Naive thymus-derived CD4-positive, alpha-beta T cell (primary cell): ENCODE data around the gene SNAPC4. TPM values are rescaled to one million over a fixed set of nuclear protein-coding genes. Genes with fewer than 3 reads are reported as not detected.
"Not testable (repeated sequence)": the region's sequence is repeated elsewhere in the genome, so short reads cannot be mapped to it uniquely, and the experiment has no call there.

ENCODE experiments used
- ATAC-seq: fragments of 150-1000 bp; cut with Tn5 transposase; 2 replicates; pipeline ENCODE4 v1.10.0; 2021; ENCODE audit warnings: mild to moderate bottlenecking, moderate library complexity
- CTCF ChIA-PET: fragments of 350-600 bp; sonication (Branson Sonifier 250); formaldehyde crosslinking; loops from one replicate; lab custom pipeline; 2021; ENCODE audit warnings: antibody characterized with exemption; lab: Charles Lee
- POLR2A ChIA-PET: fragments of 350-600 bp; sonication (Branson Sonifier 250); formaldehyde crosslinking; loops from one replicate; lab custom pipeline; 2021; ENCODE audit warnings: antibody characterized with exemption, inconsistent platforms; lab: Charles Lee
- DNase-seq, 9 donors: peaks; one replicate each; pipeline versions ENCODE4 v3.0.0 to v3.0.0-alpha.2; 2020 to 2022; ENCODE audit warnings: mixed read lengths in 1 of 9
- H3K27ac ChIP-seq: one replicate; pipeline ENCODE4 v1.7.0; 2013; ENCODE audit warnings: mild to moderate bottlenecking, low read depth, low read length, moderate library complexity
- H3K27me3 ChIP-seq, 2 donors: one replicate each; pipeline ENCODE4 v1.7.0; 2013; ENCODE audit warnings: low read length in 2 of 2, mild to moderate bottlenecking in 2 of 2, moderate library complexity in 2 of 2; ENCODE audit not compliant: control insufficient read depth in 2 of 2, insufficient read depth in 2 of 2
- H3K36me3 ChIP-seq, 3 experiments: 1 replicate in 2 of 3; 2 replicates in 1 of 3; pipeline ENCODE4 v1.7.0; 2013; ENCODE audit warnings: low read length in 3 of 3, mild to moderate bottlenecking in 3 of 3, moderate library complexity in 1 of 3; ENCODE audit not compliant: insufficient read depth in 3 of 3, control insufficient read depth in 2 of 3
- H3K4me1 ChIP-seq, 2 donors: one replicate each; pipeline ENCODE4 v1.7.0; 2013; ENCODE audit warnings: low read length in 2 of 2, mild to moderate bottlenecking in 2 of 2, moderate library complexity in 1 of 2; ENCODE audit not compliant: control insufficient read depth in 2 of 2, insufficient read depth in 2 of 2
- H3K4me3 ChIP-seq: 2 replicates; pipeline ENCODE4 v1.7.0; 2013; ENCODE audit warnings: mild to moderate bottlenecking, low read length
- H3K9me3 ChIP-seq, 3 experiments: 1 replicate in 2 of 3; 2 replicates in 1 of 3; pipeline ENCODE4 v1.7.0; 2013; ENCODE audit warnings: low read length in 3 of 3; ENCODE audit not compliant: control insufficient read depth in 2 of 3
- H3K27ac Mint-ChIP-seq, 9 donors: one replicate each; pipeline ENCODE4 v1.8.0; 2020 to 2022; ENCODE audit warnings: mixed read lengths in 9 of 9, mild to moderate bottlenecking in 8 of 9, moderate library complexity in 5 of 9, inconsistent platforms in 2 of 9
- H3K27me3 Mint-ChIP-seq, 5 donors: one replicate each; pipeline ENCODE4 v1.8.0; 2021 to 2022; ENCODE audit warnings: mixed read lengths in 5 of 5, mild to moderate bottlenecking in 1 of 5
- H3K36me3 Mint-ChIP-seq, 5 donors: one replicate each; pipeline ENCODE4 v1.8.0; 2020 to 2022; ENCODE audit warnings: mixed read lengths in 5 of 5, mild to moderate bottlenecking in 3 of 5, inconsistent platforms in 1 of 5
- H3K4me1 Mint-ChIP-seq, 7 donors: one replicate each; pipeline ENCODE4 v1.8.0; 2020 to 2022; ENCODE audit warnings: mixed read lengths in 7 of 7, mild to moderate bottlenecking in 3 of 7, inconsistent platforms in 1 of 7
- H3K4me3 Mint-ChIP-seq, 10 donors: one replicate each; pipeline ENCODE4 v1.8.0; 2020 to 2022; ENCODE audit warnings: mild to moderate bottlenecking in 10 of 10, mixed read lengths in 10 of 10, moderate library complexity in 6 of 10, inconsistent platforms in 2 of 10
- H3K9me3 Mint-ChIP-seq, 11 donors: one replicate each; pipeline ENCODE4 v1.8.0; 2020 to 2022; ENCODE audit warnings: mixed read lengths in 11 of 11, mild to moderate bottlenecking in 4 of 11, inconsistent platforms in 1 of 11, moderate library complexity in 1 of 11
- intact Hi-C, 2 donors: fragments of 100-400 bp; cut with micrococcal nuclease; formaldehyde crosslinking; loops; one replicate each; pipeline ENCODE4 v1.15.1; 2023
- polyA plus RNA-seq, 2 donors: library from polyadenylated mRNA; unstranded; fragments of 300-500 nt; fragmentation: Illumina TruSeq; gene quantifications; one replicate each; pipeline ENCODE4 v1.2.3, GENCODE V29; 2021
- total RNA-seq, 6 experiments: library from RNA in 5 of 6; stranded (reverse) in 5 of 6; gene quantifications; 1 replicate in 5 of 6; 2 replicates in 1 of 6; pipeline ENCODE4 v1.2.3 and lab custom pipeline; 2021 to 2026

Gene SNAPC4
- total and polyA plus RNA-seq, 7 experiments from 2014 or later, result 1.2 to 16.3 (median 12.6) TPM

DNA sequence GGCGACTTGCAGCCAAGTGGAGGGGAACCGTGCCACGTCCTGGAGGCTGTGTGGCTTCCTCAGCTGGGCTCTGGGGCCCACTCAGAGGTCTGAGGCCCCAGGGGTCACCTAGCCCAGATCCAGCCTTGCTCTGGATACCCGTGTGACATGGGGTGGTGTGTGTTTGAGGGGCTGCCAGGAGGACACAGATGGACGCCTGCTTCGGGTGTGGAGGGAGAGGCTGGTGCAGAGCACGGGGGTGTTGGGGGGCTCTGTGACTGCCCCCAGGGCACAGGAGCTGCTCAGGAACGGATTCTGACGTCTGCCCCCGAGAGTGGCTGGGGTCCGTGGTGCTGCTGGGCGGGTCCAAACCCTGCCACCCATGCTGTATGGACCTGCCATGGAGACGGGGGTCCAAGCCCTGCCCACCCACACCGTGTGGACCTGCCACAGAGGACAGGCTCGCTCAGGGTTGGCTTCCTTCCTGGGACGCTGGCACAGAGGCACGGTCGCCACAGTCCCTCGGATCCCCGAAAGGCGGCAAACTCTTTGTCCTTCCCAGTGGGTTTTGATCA lies 29.2 kb upstream of the SNAPC4 start:
- no peaks in the 10 kb centered on the region for H3K9me3 Mint-ChIP-seq
- no peak for ATAC-seq
- Histone ChIP-seq H3K4me1 (no peaks in the 10 kb centered on the region), H3K27me3 (no peaks in the 10 kb centered on the region), H3K9me3 (no peaks in the 10 kb centered on the region), H3K4me3 (no peak overlapping the region), H3K36me3 (peaks cover 0 to 48% (median 4%) of the 10 kb centered on the region in 3 experiments), H3K27ac (no peak overlapping the region)
- ChIA-PET CTCF (no interaction called here), POLR2A (interaction anchor here (0.7 kb wide), 1 partner anchor 11 kb away, joined by 3 read pairs; the partner anchor contains the start of gene INPP5E)
- intact Hi-C loops, result no loop called here
- H3K4me3 Mint-ChIP-seq, result no peak overlapping the region
- H3K27me3 Mint-ChIP-seq, result no peaks in the 10 kb centered on the region
- H3K36me3 Mint-ChIP-seq, result peaks cover 0 to 2% (median 0%) of the 10 kb centered on the region in 5 donors
- no peak for DNase-seq
- peaks cover 0 to 2% (median 0%) of the 10 kb centered on the region in 7 donors for H3K4me1 Mint-ChIP-seq
- H3K27ac Mint-ChIP-seq, result no peak overlapping the region

DNA sequence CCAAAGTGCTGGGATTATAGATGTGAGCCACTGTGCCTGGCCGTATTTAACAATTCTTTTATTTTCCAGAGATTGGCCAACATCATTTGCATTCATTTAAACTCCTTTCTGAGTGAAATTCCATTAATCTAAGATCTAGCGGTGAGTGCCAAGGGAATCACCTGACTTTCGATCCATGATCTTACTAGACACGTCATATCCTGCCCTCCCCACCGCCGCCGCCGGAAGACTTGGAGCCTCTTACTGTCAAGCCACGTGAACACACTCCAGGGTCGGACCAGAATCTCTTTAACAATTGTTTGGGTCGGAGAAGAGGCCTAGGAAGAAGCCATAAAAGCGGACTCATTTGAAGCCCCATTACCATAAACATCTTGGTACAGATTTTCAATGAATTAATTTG lies 26.8 kb upstream of the SNAPC4 start:
- Mint-ChIP-seq H3K4me3 (no peak overlapping the region), H3K27ac (peak overlapping the region in 2 of 9 donors; percentile 43 to 65), H3K27me3 (no peaks in the 10 kb centered on the region), H3K36me3 (peaks cover 0 to 4% (median 2%) of the 10 kb centered on the region in 5 donors), H3K4me1 (peaks cover 0 to 2% (median 0%) of the 10 kb centered on the region in 7 donors), H3K9me3 (no peaks in the 10 kb centered on the region)
- intact Hi-C loops, result no loop called here
- Histone ChIP-seq H3K27me3 (no peaks in the 10 kb centered on the region), H3K4me3 (no peak overlapping the region), H3K27ac (no peak overlapping the region), H3K36me3 (peaks cover 0 to 53% (median 12%) of the 10 kb centered on the region in 3 experiments), H3K9me3 (no peaks in the 10 kb centered on the region), H3K4me1 (no peaks in the 10 kb centered on the region)
- CTCF ChIA-PET, result no interaction called here
- no peak for ATAC-seq
- POLR2A ChIA-PET, result no interaction called here
- no peak for DNase-seq

DNA sequence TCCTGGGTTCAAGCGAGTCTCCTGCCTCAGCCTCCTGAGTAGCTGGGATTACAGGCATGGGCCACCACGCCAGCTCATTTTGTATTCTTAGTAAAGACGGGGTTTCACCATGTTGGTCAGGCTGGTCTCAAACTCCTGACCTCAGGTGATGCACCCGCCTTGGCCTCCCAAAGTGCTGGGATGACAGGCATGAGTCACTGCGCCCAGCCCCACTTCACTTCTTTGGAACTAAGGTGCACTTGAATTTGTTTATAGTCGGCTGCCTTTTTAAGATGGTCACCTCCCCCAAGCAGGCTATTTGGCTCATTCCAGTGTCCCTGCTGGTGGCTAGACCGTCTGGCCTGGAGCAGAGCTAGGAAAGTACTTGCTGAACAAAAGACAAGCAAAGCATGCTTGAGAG lies 25.4 kb upstream of the SNAPC4 start:
- peaks cover 0 to 61% (median 12%) of the 10 kb centered on the region in 3 experiments for H3K36me3 ChIP-seq
- H3K36me3 Mint-ChIP-seq, H3K4me3 Mint-ChIP-seq, POLR2A ChIA-PET, H3K27ac ChIP-seq, CTCF ChIA-PET, H3K4me1 Mint-ChIP-seq, H3K4me1 ChIP-seq, H3K4me3 ChIP-seq, H3K9me3 Mint-ChIP-seq, H3K9me3 ChIP-seq, DNase-seq, ATAC-seq, intact Hi-C loops, H3K27me3 Mint-ChIP-seq, H3K27me3 ChIP-seq: not testable (repeated sequence)
- H3K27ac Mint-ChIP-seq, result peak overlapping the region in 3 of 9 donors; percentile 28 to 71 (median 42)

DNA sequence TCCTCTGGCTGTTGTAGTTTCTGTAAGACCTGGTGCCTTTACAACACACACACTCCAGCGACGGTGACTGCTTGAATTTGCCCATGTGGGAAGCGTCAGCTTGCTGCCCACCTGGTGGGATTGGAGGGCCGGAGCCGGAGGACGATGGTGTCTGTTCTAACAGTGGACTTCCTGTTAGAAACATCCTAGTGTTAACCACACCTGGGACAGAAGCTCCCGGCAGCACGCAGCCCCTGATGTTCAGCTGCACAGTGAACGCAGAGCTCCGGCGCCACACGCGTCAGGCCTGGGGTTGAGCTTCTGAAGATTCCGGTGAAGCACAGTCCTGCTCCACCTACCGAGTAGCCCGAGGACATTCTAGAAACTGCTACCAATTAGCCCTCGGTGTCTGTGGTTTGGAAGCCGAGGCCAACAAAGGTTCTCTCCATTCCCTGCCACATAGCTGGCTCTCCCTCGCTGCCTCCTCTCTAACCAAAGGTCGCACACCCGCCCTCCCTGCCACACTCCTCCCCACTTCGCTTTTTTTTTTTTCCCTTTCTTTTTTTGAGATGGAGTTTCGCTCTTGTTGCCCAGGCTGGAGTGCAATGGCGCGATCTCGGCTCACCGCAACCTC lies 24.9 kb upstream of the SNAPC4 start:
- no peak for ATAC-seq
- no peak for DNase-seq
- Histone ChIP-seq H3K4me1 (no peaks in the 10 kb centered on the region), H3K27ac (no peak overlapping the region), H3K9me3 (no peaks in the 10 kb centered on the region), H3K4me3 (no peak overlapping the region), H3K36me3 (peaks cover 0 to 60% (median 12%) of the 10 kb centered on the region in 3 experiments), H3K27me3 (no peaks in the 10 kb centered on the region)
- POLR2A ChIA-PET, result interaction anchor here (1.3 kb wide), 1 partner anchor 14 kb away, joined by 5 read pairs; no protein-coding TSS in a partner anchor
- Mint-ChIP-seq H3K27ac (peak overlapping the region in 1 of 9 donors; percentile 42), H3K36me3 (peaks cover 0 to 4% (median 2%) of the 10 kb centered on the region in 5 donors), H3K27me3 (no peaks in the 10 kb centered on the region), H3K9me3 (no peaks in the 10 kb centered on the region), H3K4me1 (peaks cover 0 to 2% (median 0%) of the 10 kb centered on the region in 7 donors), H3K4me3 (no peak overlapping the region)
- CTCF ChIA-PET, result no interaction called here
- intact Hi-C loops, result no loop called here

DNA sequence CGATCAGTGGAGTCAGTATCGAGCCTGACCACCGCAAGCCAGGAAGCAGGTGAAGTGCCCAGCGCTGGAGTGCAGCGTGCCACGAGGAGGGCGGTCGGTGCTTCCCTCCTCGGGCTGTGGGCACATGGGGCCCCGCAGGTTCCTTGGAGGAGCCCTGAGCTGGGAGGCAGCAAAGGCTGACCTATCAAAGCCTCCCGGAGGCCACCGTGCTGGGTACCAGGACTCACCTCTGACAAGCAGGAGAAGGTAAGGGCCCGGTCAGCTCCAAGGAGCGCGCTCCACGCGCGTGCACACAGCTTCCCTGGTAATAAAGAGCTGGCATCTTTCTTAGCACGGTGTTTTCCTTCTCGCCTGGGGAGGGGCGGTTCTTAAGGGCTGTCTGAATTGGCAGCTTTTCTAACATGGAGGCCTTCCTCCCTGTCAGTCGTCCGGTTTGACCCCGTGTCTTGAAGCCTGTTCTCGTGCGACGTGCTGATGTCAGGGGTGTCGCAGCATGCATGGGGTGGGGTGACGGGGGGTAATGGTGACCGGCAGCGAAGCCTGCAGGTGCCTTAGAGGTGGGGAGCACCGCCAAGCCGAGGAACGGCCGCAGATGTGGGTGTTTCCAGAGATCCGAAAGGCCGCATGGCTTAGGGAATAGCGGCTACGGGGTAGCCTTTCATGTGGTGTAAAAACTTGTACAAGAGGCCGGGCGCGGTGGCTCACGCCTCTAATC lies 23.6 kb upstream of the SNAPC4 start:
- ChIA-PET CTCF (interaction anchor here (0.6 kb wide), 1 partner anchor 304 kb away, joined by 3 read pairs; no protein-coding TSS in a partner anchor), POLR2A (interaction anchor here (1.3 kb wide), 1 partner anchor 12 kb away, joined by 5 read pairs; no protein-coding TSS in a partner anchor)
- intact Hi-C loops, result no loop called here
- no peak overlapping the region for H3K4me3 Mint-ChIP-seq
- H3K4me1 Mint-ChIP-seq, result peaks cover 0 to 2% (median 0%) of the 10 kb centered on the region in 7 donors
- H3K27ac Mint-ChIP-seq, result no peak overlapping the region
- Histone ChIP-seq H3K36me3 (peaks cover 0 to 61% (median 12%) of the 10 kb centered on the region in 3 experiments), H3K27me3 (no peaks in the 10 kb centered on the region), H3K9me3 (no peaks in the 10 kb centered on the region), H3K27ac (no peak overlapping the region), H3K4me1 (no peaks in the 10 kb centered on the region), H3K4me3 (no peak overlapping the region)
- ATAC-seq (no peak), DNase-seq (no peak)
- no peaks in the 10 kb centered on the region for H3K27me3 Mint-ChIP-seq
- no peaks in the 10 kb centered on the region for H3K9me3 Mint-ChIP-seq
- H3K36me3 Mint-ChIP-seq, result peaks cover 0 to 7% (median 2%) of the 10 kb centered on the region in 5 donors

DNA sequence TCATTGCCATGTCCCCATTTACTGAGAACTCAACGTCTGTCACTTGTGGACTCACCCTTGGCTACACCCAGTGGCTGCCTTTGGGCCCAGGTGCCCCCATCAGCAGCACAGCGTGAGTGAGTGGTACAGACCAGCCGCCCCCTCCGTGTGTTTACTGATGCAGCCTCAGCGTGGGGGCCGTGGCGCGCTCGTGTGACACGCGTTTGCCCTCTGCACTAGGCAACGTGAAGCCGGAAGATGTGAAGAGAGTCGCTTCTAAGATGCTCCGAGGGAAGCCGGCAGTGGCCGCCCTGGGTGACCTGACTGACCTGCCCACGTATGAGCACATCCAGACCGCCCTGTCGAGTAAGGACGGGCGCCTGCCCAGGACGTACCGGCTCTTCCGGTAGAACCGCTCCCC lies 22.9 kb upstream of the SNAPC4 start:
- no peak for ATAC-seq
- peaks cover 0 to 68% (median 15%) of the 10 kb centered on the region in 3 experiments for H3K36me3 ChIP-seq
- H3K4me3 Mint-ChIP-seq, result no peak overlapping the region

More for the DNA sequence above, 22.9 kb upstream of the SNAPC4 start:
- no peak overlapping the region for H3K27ac Mint-ChIP-seq
- no peaks in the 10 kb centered on the region for H3K9me3 Mint-ChIP-seq
- H3K36me3 Mint-ChIP-seq, result peaks cover 0 to 13% (median 2%) of the 10 kb centered on the region in 5 donors
- DNase-seq, result no peak
- H3K27me3 Mint-ChIP-seq, result no peaks in the 10 kb centered on the region
- Histone ChIP-seq H3K4me1 (no peaks in the 10 kb centered on the region), H3K27ac (no peak overlapping the region), H3K4me3 (no peak overlapping the region), H3K9me3 (no peaks in the 10 kb centered on the region), H3K27me3 (no peaks in the 10 kb centered on the region)
- intact Hi-C loops, result no loop called here
- POLR2A ChIA-PET, result no interaction called here
- H3K4me1 Mint-ChIP-seq, result peaks cover 0 to 2% (median 0%) of the 10 kb centered on the region in 7 donors
- CTCF ChIA-PET, result no interaction called here
